Mucosa of stomach (tissue), 1 donor: Measurements from ENCODE around the gene CCNK.

Source experiments
- H3K27me3 ChIP-seq: one replicate; pipeline ENCODE4 v1.7.0; 2013; ENCODE audit warnings: mild to moderate bottlenecking, low read length; ENCODE audit not compliant: control insufficient read depth, insufficient read depth
- H3K36me3 ChIP-seq: one replicate; pipeline ENCODE4 v1.7.0; 2013; ENCODE audit warnings: low read length; ENCODE audit not compliant: control insufficient read depth, insufficient read depth
- H3K4me1 ChIP-seq: one replicate; pipeline ENCODE4 v1.7.0; 2013; ENCODE audit warnings: mild to moderate bottlenecking, low read length; ENCODE audit not compliant: control insufficient read depth, insufficient read depth
- H3K4me3 ChIP-seq: one replicate; pipeline ENCODE4 v1.7.0; 2013; ENCODE audit warnings: low read length
- H3K9ac ChIP-seq: one replicate; pipeline ENCODE4 v1.7.0; 2013; ENCODE audit warnings: mild to moderate bottlenecking, low read length, moderate library complexity
- H3K9me3 ChIP-seq: one replicate; pipeline ENCODE4 v1.7.0; 2013; ENCODE audit warnings: mild to moderate bottlenecking, low read length, moderate library complexity; ENCODE audit not compliant: control insufficient read depth
- donor health status: Pancreatic carcinoma.

CCNK gene

DNA sequence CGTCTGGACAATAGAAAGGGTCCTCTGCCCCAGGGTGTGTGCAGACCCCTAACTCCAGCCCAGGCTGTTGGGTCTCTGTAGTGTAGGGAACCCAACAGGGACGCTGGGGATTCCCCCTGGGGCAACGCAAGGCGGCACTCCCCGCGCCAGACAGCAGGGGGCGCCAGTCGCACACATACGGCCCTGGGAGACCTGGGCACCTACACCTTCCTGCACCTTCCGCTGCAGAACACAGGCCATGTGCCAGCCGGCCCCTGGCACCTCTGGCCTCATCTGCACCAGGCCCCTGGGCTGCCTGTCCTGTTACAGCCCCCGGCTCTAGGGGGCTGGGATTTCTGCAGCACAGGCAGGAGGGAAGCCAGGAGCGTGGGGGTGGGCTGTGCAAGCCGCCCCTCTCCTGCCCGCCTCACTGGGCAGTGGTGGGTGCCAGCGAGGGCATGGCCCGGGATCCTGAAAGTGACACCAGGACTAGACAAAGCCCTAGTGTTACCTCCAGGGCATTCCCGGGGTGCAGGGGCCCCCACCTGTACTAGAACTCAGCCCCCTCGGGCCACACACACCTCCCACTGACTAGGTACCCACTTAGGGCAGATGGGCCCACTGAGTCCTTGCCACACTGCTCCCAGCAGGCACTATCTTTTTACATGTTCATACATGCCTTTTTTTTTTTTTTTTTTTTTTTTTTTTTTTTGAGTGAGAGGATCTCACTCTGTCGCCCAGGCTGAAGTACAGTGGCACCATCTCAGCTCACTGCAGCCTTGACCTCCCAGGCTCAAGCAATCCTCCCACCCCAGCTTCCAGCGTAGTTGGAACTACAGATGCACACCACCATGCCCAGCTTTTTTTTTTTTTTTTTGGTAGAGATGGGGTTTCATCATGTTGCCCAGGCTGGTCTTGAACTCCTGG, 37.5 kb downstream of the CCNK start:
- Histone ChIP-seq H3K4me1 (peaks cover 27% of the 10 kb centered on the region), H3K36me3 (peaks cover 9% of the 10 kb centered on the region), H3K9me3 (no peaks in the 10 kb centered on the region), H3K27me3 (no peaks in the 10 kb centered on the region), H3K9ac (no peak overlapping the region), H3K4me3 (no peak overlapping the region)

GRCh38 chr14:99519347-99519881, 38.2 kb downstream of the CCNK start:
- Histone ChIP-seq H3K9me3 (no peaks in the 10 kb centered on the region), H3K27me3 (no peaks in the 10 kb centered on the region), H3K9ac (no peak overlapping the region), H3K36me3 (peaks cover 2% of the 10 kb centered on the region), H3K4me1 (peaks cover 35% of the 10 kb centered on the region), H3K4me3 (no peak overlapping the region)

GRCh38 chr14:99519931-99520421, 38.8 kb downstream of the CCNK start:
- Histone ChIP-seq H3K4me3 (no peak overlapping the region), H3K9ac (no peak overlapping the region), H3K4me1 (peaks cover 40% of the 10 kb centered on the region), H3K9me3 (no peaks in the 10 kb centered on the region), H3K27me3 (no peaks in the 10 kb centered on the region), H3K36me3 (no peaks in the 10 kb centered on the region)

DNA sequence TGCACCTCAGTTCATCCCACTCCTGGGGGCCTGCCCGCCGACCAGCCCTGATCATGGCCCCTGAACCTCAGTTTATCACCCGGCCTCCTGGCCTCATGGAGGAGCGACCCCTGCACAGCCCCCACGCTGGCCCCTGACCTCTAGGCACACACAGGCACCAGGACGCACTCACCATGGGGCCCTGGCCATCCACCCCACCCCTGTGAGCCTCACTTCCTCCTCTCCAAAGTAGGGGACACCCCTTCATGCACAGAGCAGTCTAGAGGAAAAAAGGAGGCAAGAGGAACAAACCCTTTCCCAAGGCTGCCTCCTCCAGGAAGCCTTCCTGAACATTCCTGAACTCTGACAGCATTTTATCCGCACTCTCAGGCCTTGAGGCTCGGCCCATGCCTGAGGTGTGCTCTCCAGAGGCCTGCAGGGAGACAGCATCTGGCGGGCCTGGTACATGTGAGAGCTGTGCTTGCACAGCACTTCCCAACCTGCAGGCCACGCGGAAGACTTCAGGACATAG, 39.4 kb downstream of the CCNK start:
- Histone ChIP-seq H3K4me3 (no peak overlapping the region), H3K27me3 (no peaks in the 10 kb centered on the region), H3K9me3 (no peaks in the 10 kb centered on the region), H3K4me1 (peaks cover 47% of the 10 kb centered on the region), H3K9ac (no peak overlapping the region), H3K36me3 (no peaks in the 10 kb centered on the region)

- no peaks in the 10 kb centered on the region for H3K27me3 ChIP-seq
- peaks cover 54% of the 10 kb centered on the region for H3K4me1 ChIP-seq
- H3K9ac ChIP-seq = no peak overlapping the region
- H3K36me3 ChIP-seq = no peaks in the 10 kb centered on the region
- H3K9me3 ChIP-seq = no peaks in the 10 kb centered on the region
- no peak overlapping the region for H3K4me3 ChIP-seq
Measured at GRCh38 chr14:99521176-99522024, 40.2 kb downstream of the CCNK start.

GRCh38 chr14:99522025-99522401, 40.8 kb downstream of the CCNK start:
- peaks cover 61% of the 10 kb centered on the region for H3K4me1 ChIP-seq

DNA sequence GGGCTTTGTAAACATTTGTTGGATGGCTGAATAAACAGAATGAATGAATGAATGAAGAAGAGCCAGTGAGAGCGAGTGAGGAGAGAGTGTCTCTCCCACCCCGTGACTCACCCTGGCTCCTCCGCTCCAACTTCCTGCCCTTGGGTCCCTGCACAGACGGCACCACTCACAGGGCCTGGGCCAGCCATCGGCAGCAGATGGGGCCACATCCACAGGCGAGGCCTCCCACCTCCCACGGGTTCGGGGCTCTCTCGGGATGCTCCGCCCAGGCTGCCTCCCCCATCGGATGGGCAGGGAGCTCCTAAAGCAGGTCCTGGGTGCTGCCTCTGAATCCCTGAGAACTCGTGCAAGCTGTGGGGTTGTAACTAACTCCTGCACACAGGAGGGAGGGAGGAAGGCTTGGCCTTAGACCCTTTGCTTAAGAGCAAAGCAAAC, 41.3 kb downstream of the CCNK start:
- Histone ChIP-seq H3K27me3 (no peaks in the 10 kb centered on the region), H3K9ac (no peak overlapping the region), H3K4me3 (no peak overlapping the region), H3K36me3 (no peaks in the 10 kb centered on the region), H3K9me3 (no peaks in the 10 kb centered on the region), H3K4me1 (peaks cover 62% of the 10 kb centered on the region)

More at GRCh38 chr14:99522025-99522401, 40.8 kb downstream of the CCNK start:
- H3K4me3 ChIP-seq = no peak overlapping the region
- H3K27me3 ChIP-seq = no peaks in the 10 kb centered on the region
- H3K9ac ChIP-seq = no peak overlapping the region
- H3K9me3 ChIP-seq = no peaks in the 10 kb centered on the region
- no peaks in the 10 kb centered on the region for H3K36me3 ChIP-seq

DNA sequence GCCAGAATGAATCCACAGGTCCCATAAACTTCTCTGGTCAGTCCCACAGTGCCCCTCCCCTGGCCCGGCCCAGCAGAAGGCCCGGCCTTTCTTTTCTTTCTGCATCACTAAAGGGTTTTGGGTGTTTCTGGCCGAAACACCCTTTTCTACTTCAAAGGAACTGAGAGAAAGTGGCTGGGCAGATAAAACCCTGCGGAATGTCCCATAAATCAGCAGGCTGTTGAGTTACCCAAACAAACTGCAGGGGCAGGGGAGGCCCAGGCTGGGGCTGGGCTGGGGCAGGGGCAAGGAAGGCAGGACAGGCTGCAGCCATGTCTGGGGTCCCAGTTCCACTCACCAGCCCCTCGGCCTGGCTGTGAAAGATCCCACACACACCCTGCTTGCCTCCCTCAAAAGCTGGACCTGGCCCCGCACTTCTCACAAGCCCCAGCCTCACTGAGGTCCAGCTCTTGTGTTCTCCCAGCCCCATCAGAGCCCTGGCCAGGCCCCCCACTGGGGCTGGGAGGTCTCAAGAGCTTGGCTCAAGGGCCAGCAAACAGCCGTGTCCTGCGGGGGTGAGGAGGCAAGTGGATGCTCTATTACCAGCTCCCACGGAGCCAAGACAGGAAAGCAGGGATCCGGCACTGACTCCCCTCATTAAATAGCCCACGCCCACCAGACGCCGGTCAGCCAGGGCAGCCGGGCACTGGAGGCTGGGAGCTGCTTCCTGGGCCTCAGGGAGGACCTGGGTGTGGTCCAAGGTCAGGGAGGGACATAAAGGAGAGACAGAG, 41.9 kb downstream of the CCNK start:
- Histone ChIP-seq H3K4me3 (no peak overlapping the region), H3K27me3 (no peaks in the 10 kb centered on the region), H3K4me1 (peaks cover 63% of the 10 kb centered on the region), H3K9me3 (no peaks in the 10 kb centered on the region), H3K9ac (peak overlapping the region; percentile 28), H3K36me3 (no peaks in the 10 kb centered on the region)

GRCh38 chr14:99523704-99524055, 42.5 kb downstream of the CCNK start:
- H3K27me3 ChIP-seq = no peaks in the 10 kb centered on the region
- H3K9ac ChIP-seq = peak overlapping the region; percentile 28
- H3K9me3 ChIP-seq = no peaks in the 10 kb centered on the region
- H3K4me3 ChIP-seq = no peak overlapping the region
- peaks cover 65% of the 10 kb centered on the region for H3K4me1 ChIP-seq
- H3K36me3 ChIP-seq = no peaks in the 10 kb centered on the region

DNA sequence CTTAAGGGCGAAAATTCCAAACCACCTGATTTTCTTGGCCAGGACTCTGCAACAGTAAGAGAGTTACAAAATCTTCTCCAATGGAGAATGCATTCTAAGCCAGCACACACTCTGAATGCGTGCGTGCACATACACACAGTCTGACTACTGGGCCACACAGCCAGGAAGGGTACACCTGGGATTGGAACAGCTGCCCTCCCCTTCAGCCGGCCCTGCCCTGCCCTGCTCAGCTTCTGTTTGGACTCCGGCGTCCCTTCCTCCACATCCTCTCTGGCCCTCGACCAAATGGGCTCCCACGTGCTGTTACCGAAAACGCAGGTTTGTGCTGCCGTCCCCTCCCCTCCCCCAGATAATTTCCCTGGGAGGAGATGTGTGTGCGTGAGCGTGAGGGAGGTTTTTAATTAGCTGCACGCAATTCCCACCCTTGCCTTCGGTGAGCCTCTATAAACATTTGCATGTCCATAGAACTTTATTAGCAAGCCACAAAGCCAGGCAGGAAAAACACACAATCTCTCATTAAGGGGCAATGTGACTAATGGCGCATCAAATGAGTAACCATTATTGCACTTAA, 43.0 kb downstream of the CCNK start:
- no peaks in the 10 kb centered on the region for H3K27me3 ChIP-seq
- no peaks in the 10 kb centered on the region for H3K9me3 ChIP-seq
- no peaks in the 10 kb centered on the region for H3K36me3 ChIP-seq
- H3K4me3 ChIP-seq = no peak overlapping the region
- peaks cover 65% of the 10 kb centered on the region for H3K4me1 ChIP-seq
- no peak overlapping the region for H3K9ac ChIP-seq
